Inferior parietal cortex (tissue), 1 donor: Measurements from ENCODE around the gene SLC13A2.
"Not testable (repeated sequence)": the region's sequence is repeated elsewhere in the genome, so short reads cannot be mapped to it uniquely, and the experiment has no call there.

ENCODE experiments used
- DNase-seq: peaks from one replicate; pipeline ENCODE4 v3.0.0-alpha.2; 2016; ENCODE audit errors: extremely low spot score

The SLC13A2 gene

GRCh38 chr17:28473542-28473941, at the start of gene SLC13A2:
Gene SLC13A2 (plus strand): TSS chr17:28473644. CDS start chr17:28473713, 69 bp downstream.
- no peak for DNase-seq

- no peak for DNase-seq
Observed at GRCh38 chr17:28425206-28425605, 48.2 kb upstream of the SLC13A2 start.

GRCh38 chr17:28426081-28426519, 47.3 kb upstream of the SLC13A2 start:
- no peak for DNase-seq

- DNase-seq = no peak
Observed at GRCh38 chr17:28427371-28427770, 46.1 kb upstream of the SLC13A2 start.

- not testable (repeated sequence) for DNase-seq
Observed at GRCh38 chr17:28427982-28428381, 45.5 kb upstream of the SLC13A2 start.

GRCh38 chr17:28433721-28434120, 39.7 kb upstream of the SLC13A2 start:
- no peak for DNase-seq

GRCh38 chr17:28434326-28434725, 39.1 kb upstream of the SLC13A2 start:
- not testable (repeated sequence) for DNase-seq

GRCh38 chr17:28443901-28444638, 29.4 kb upstream of the SLC13A2 start:
- no peak for DNase-seq

- no peak for DNase-seq
Observed at GRCh38 chr17:28446716-28447395, 26.6 kb upstream of the SLC13A2 start.

- DNase-seq = no peak
Observed at GRCh38 chr17:28447396-28447760, 26.1 kb upstream of the SLC13A2 start.

- no peak for DNase-seq
Observed at GRCh38 chr17:28449859-28450258, 23.6 kb upstream of the SLC13A2 start.

GRCh38 chr17:28457890-28458289, 15.6 kb upstream of the SLC13A2 start:
- no peak for DNase-seq

- DNase-seq = not testable (repeated sequence)
Observed at GRCh38 chr17:28458881-28459280, 14.6 kb upstream of the SLC13A2 start.

- no peak for DNase-seq
Observed at GRCh38 chr17:28460901-28461300, 12.5 kb upstream of the SLC13A2 start.

GRCh38 chr17:28466001-28466400, 7.4 kb upstream of the SLC13A2 start:
- no peak for DNase-seq

GRCh38 chr17:28466521-28467048, 6.9 kb upstream of the SLC13A2 start:
- no peak for DNase-seq

GRCh38 chr17:28467456-28468025, 5.9 kb upstream of the SLC13A2 start:
- DNase-seq = no peak

GRCh38 chr17:28468033-28468735, 5.3 kb upstream of the SLC13A2 start:
- not testable (repeated sequence) for DNase-seq

- no peak for DNase-seq
Observed at GRCh38 chr17:28468781-28469180, 4.7 kb upstream of the SLC13A2 start.

GRCh38 chr17:28469376-28469775, 4.1 kb upstream of the SLC13A2 start:
- DNase-seq = no peak

GRCh38 chr17:28470266-28470913, 3.1 kb upstream of the SLC13A2 start:
- no peak for DNase-seq
